Sigmoid colon (tissue), 3 donors: ENCODE data around the gene SMTNL2.

ENCODE experiments used
- CTCF ChIP-seq, 4 experiments: fragments of 450-650 bp in 3 of 4; fragments of 200-600 bp in 1 of 4; IDR thresholded peaks; one replicate each; pipeline ENCODE4 v1.5.1; 2016 to 2019; ENCODE audit warnings: antibody characterized with exemption in 4 of 4, mild to moderate bottlenecking in 3 of 4, moderate library complexity in 2 of 4
- POLR2A ChIP-seq, 2 donors: fragments of 450-650 bp; IDR thresholded peaks; one replicate each; pipeline ENCODE4 v1.6.1; 2016; ENCODE audit warnings: antibody characterized with exemption in 2 of 2, mild to moderate bottlenecking in 2 of 2, moderate library complexity in 2 of 2

DNA sequence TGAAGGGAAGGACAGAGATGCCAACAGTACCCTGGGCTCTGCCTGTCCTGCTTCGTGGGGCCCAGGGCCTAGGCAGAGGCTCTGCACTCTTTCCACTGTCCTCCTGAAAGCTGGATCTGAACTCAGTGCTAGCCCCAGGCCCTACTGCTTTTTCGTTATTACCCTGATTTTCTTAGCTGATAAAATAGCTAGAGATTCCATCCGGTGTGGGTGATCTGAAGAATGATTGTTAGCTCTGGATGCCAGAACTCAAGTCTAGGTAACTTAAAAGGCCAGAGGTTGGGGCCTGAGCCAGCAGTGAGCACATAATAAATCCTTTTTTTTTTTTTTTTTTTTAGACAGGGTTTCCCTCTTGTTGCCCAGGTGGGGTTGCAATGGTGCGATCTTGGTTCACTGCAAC lies 27.3 kb upstream of the SMTNL2 start:
- TF ChIP-seq POLR2A (IDR thresholded peaks at IDR 0.05) (no peak), CTCF (IDR thresholded peaks at IDR 0.05) (no peak)
